Gastrocnemius medialis (tissue), 4 donors: ENCODE results near the gene SUMO2.
"Not testable (repeated sequence)": the region's sequence is repeated elsewhere in the genome, so short reads cannot be mapped to it uniquely, and the experiment has no call there.

ENCODE experiments used
- CTCF ChIP-seq, 5 experiments: fragments of 450-650 bp in 3 of 5; fragments of 200-600 bp in 2 of 5; sonication (generic) in 2 of 5; IDR thresholded peaks in 4 of 5; conservative IDR thresholded peaks in 1 of 5; 1 replicate in 4 of 5; 2 replicates in 1 of 5; pipeline ENCODE4 v1.5.1; 2016 to 2019; ENCODE audit warnings: antibody characterized with exemption in 5 of 5, mild to moderate bottlenecking in 3 of 5, moderate library complexity in 3 of 5
- POLR2A ChIP-seq, 2 donors: fragments of 450-650 bp; IDR thresholded peaks; one replicate each; pipeline ENCODE4 v1.6.1; 2017; ENCODE audit warnings: antibody characterized with exemption in 2 of 2, mild to moderate bottlenecking in 2 of 2, moderate library complexity in 2 of 2

GRCh38 chr17:75158480-75158879, 24.3 kb downstream of the SUMO2 start:
- TF ChIP-seq CTCF (IDR thresholded peaks at IDR 0.05 in 4 of 5, conservative IDR thresholded peaks at IDR 0.05 in 1 of 5); POLR2A (IDR thresholded peaks at IDR 0.05): not testable (repeated sequence)
